NCI-H226 (cell line): ENCODE results near the gene ARFIP1.
"Not testable (repeated sequence)": the region's sequence is repeated elsewhere in the genome, so short reads cannot be mapped to it uniquely, and the experiment has no call there.

ENCODE experiments used
- DNase-seq: peaks from one replicate; pipeline ENCODE4 v3.0.0-alpha.2; 2015

Gene ARFIP1, protein sequence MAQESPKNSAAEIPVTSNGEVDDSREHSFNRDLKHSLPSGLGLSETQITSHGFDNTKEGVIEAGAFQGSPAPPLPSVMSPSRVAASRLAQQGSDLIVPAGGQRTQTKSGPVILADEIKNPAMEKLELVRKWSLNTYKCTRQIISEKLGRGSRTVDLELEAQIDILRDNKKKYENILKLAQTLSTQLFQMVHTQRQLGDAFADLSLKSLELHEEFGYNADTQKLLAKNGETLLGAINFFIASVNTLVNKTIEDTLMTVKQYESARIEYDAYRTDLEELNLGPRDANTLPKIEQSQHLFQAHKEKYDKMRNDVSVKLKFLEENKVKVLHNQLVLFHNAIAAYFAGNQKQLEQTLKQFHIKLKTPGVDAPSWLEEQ

GRCh38 chr4:152779513-152780266 lies at the start of gene ARFIP1, which contains the start of gene TIGD4:
TSS of gene ARFIP1 (plus strand) at chr4:152779954. CDS start at chr4:152829634, 49,680 bp downstream.
TSS of gene TIGD4 (minus strand) at chr4:152779730. CDS start at chr4:152771004, 8,726 bp downstream.
- DNase-seq: peak; percentile 91

- no peak for DNase-seq
Measured at GRCh38 chr4:152731997-152732396, 47.8 kb upstream of the ARFIP1 start.

GRCh38 chr4:152734015-152734698 lies 45.6 kb upstream of the ARFIP1 start:
- no peak for DNase-seq

- DNase-seq: no peak
Measured at GRCh38 chr4:152734699-152735050, 45.1 kb upstream of the ARFIP1 start.

- DNase-seq: peak; percentile 2
Measured at GRCh38 chr4:152735396-152735859, 44.3 kb upstream of the ARFIP1 start.

DNA sequence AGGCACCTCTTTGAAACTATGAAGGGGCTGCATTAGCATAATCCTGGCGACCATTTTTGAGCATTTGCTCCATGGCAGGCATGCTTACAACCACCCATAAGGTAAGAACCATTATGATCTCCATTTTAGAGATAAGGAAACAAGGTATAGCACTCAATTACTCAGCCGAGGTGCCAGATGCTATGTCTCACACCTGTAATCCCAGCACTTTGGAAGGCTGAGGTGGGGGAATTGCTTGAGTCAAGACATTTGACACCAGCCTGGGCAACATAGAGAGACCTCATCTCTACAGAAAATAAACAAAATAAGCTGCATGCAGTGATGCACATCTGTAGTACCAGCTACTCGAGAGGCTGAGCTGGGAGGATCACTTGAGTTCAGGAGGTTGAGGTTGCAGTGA lies 43.8 kb upstream of the ARFIP1 start:
- no peak for DNase-seq

GRCh38 chr4:152738827-152739226 lies 40.9 kb upstream of the ARFIP1 start:
- no peak for DNase-seq

GRCh38 chr4:152747444-152747843 lies 32.3 kb upstream of the ARFIP1 start:
- DNase-seq: no peak

- DNase-seq: no peak
Measured at GRCh38 chr4:152748619-152749018, 31.1 kb upstream of the ARFIP1 start.

DNA sequence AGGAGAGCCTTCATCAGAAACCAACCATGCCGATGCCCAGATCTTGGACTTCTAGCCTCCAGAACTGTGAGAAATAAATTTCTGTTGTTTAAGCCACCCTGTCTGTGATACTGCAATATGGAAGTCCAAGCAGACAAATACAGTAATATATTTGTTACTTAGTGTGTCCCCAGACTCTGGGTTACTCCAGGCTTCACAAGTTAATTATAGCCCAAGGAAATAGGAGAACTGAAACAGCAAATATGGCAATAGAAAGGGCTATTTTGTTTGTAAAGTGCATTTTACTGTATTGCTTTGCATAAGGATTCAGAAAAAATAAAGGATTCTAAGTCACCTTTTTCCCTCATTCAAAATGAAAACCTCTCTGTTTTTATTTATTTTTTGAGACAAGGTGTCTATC lies 16.0 kb upstream of the ARFIP1 start:
- DNase-seq: no peak

DNA sequence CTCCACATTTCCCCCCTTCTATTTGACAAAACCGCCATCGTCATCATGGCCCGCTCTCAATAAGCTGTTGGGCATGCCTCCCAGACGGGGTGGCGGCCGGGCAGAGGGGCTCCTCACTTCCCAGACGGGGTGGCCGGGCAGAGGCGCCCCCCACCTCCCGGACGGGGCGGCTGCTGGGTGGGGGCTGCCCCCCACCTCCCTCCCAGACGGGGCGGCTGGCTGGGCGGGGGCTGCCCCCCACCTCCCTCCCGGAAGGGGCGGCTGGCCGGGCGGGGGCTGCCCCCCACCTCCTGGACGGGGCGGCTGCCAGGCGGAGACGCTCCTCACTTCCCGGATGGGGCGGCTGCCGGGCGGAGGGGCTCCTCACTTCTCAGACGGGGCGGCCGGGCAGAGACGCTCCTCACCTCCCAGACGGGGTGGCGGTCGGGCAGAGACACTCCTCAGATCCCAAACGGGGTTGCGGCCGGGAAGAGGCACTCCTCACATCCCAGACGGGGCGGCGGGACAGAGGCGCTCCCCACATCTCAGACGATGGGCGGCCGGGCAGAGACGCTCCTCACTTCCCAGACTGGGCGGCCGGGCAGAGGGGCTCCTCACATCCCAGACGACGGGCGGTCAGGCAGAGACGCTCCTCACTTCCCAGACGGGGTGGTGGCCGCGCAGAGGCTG lies 14.6 kb upstream of the ARFIP1 start:
- not testable (repeated sequence) for DNase-seq

DNA sequence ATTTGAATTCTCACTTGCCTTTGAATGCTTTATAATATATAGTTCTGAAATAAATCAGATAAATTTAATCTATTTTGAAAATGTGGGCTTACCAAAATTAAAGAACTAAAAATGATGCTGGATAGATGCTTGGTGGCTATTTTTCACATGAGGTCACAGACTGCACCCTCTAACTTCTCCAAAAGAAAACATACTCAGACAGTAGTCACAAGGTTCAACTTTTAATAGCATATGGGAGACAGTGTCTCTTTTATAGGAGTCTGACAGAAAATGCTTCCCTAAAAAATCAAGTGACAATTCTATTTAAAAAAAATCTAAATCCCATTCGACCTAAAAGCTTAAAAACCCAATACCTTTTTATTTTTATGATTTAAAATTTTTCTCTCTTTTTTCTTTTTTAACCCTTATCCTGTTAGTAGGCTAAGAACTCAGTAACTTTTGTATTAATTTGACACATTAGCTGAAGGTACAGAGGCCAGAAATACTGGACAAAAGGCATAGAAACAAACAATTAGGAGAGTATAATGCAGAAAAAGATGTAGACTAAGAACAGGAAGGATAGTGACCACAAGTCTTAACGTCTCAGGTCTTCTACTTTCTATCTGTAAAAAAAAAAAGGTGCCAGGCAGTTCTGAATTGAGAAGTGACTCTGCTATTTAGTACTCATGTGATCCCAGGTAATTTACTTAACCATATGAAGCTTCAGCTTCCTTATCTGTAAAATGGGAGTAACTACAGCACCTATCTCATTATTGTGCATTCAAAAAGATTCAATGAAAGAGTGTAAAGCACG lies 7.8 kb upstream of the ARFIP1 start:
- DNase-seq: no peak

DNA sequence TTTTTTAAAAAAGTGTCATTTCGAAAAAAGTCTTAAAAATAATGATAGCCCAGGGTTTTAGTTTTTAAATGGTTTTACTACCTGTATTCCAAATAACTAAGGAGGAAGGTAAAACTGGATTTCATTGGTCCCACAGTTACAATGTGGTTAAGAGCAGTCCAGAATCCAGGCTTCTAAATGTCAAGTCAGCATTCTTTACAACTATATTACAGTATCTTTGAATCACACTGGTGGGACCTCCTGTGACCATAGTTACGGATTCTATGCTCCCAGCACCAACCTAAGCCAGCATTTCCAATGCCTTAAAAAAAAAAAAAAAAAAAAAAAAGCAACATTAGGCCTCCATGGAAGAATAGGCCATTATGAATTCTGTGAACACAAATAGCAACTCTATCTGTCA lies 6.4 kb upstream of the ARFIP1 start:
- no peak for DNase-seq

- no peak for DNase-seq
Measured at GRCh38 chr4:152773953-152774352, 5.8 kb upstream of the ARFIP1 start.

GRCh38 chr4:152776352-152776751 lies 3.4 kb upstream of the ARFIP1 start:
- peak; percentile 36 for DNase-seq

- no peak for DNase-seq
Measured at GRCh38 chr4:152777488-152777887, 2.3 kb upstream of the ARFIP1 start.

GRCh38 chr4:152778656-152779512 lies 870 bp upstream of the ARFIP1 start:
- DNase-seq: no peak

DNA sequence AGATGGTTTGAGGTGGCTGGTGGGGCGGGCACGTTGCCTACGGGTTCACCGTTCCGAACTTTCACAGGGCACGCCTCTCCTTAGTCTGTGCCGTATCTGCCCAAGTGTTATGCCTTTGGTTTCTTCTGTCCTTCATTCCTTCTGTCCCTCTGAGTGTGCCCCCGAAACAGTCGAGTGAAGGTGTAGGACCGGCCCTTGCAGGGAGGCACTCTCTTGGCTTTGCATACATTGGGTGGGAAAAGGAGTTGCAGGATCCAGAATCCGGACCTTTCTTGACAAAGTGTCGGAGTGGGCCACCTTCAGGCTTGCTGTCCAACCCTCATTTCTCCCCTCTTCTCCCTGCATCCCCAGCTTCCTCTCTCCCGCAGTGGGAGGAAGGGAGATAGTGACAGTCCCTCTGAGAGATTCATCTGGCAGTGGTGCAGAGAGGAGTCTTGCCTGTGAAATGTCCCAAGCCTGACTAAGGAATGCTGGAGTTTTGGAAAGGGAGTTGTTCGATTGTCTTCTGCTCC lies 569 bp downstream of the ARFIP1 start:
- no peak for DNase-seq

GRCh38 chr4:152784490-152785350 lies 5.0 kb downstream of the ARFIP1 start:
- peak; percentile 7 for DNase-seq
